ENCODE measurements around the gene GRIK2. TPM values are rescaled to one million over a fixed set of nuclear protein-coding genes. Genes with fewer than 3 reads are reported as not detected.

The GRIK2 gene
- total RNA-seq, 1 experiment from 2014 or later = 0.89 TPM

DNA sequence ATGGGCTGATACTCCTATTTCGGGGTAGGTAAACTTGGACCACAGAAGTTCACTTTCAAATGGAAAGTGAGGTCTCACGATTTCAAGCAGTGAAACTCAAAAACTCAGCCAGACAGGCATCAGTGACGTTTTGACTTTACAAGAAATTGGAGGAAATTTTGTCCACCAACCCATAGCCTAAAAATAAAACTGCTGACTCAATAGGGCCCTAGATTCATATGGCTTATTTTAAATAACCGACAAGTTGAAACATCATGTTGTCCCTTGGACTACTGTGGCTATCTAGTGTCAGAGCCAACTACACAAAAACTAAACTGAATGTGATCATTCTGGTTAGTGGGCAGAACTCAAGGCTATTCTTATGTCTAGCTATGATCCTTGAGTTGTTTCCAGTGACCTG lies 486.3 kb downstream of the GRIK2 start:
- no peak overlapping the region for H3K4me3 ChIP-seq
- H3K9me3 ChIP-seq = no peaks in the 10 kb centered on the region
- H3K27me3 ChIP-seq = no peaks in the 10 kb centered on the region
- DNase-seq = no peak
- no peaks in the 10 kb centered on the region for H3K36me3 ChIP-seq

DNA sequence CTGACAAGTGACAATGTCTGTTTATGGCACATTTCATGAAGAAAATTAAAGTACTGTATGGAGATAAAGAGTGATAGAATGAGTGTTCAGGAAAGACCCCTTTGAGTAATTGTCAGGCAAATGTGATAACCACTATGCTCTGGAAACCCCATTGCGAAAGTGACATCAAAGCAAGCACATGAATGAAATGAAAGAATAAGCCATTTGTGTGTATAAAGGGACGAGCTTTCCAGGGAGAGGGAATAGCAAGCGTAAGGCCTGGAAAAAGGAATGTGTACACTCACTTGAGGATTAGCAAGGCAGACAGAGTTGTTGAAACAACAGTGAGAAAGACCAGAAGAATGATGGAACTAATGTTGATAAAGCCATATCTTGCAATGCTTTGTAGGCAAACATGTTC lies 490.0 kb downstream of the GRIK2 start:
- Histone ChIP-seq H3K4me3 (no peak overlapping the region), H3K9me3 (no peaks in the 10 kb centered on the region), H3K27me3 (no peaks in the 10 kb centered on the region), H3K36me3 (no peaks in the 10 kb centered on the region)
- no peak for DNase-seq

DNA sequence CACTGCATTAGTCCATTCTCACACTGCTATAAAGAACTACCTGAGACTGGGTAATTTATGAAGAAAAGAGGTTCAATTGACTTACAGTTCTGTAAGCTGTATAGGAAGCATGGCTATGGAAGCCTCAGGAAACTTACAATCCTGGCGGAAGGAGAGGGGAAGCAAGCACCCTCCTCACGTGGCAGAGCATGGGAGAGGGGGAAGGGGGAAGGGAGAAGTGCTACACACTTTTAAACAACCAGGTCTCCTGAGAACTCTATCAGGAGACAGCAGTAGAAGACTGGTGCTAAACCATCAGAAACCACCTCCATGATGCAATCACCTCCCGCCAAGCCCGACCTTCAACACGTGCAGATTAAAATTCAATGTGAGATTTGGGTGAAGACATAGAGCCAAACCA lies 494.0 kb downstream of the GRIK2 start:
- Histone ChIP-seq H3K27me3 (no peaks in the 10 kb centered on the region), H3K9me3 (no peaks in the 10 kb centered on the region), H3K36me3 (no peaks in the 10 kb centered on the region), H3K4me3 (no peak overlapping the region)
- no peak for DNase-seq

DNA sequence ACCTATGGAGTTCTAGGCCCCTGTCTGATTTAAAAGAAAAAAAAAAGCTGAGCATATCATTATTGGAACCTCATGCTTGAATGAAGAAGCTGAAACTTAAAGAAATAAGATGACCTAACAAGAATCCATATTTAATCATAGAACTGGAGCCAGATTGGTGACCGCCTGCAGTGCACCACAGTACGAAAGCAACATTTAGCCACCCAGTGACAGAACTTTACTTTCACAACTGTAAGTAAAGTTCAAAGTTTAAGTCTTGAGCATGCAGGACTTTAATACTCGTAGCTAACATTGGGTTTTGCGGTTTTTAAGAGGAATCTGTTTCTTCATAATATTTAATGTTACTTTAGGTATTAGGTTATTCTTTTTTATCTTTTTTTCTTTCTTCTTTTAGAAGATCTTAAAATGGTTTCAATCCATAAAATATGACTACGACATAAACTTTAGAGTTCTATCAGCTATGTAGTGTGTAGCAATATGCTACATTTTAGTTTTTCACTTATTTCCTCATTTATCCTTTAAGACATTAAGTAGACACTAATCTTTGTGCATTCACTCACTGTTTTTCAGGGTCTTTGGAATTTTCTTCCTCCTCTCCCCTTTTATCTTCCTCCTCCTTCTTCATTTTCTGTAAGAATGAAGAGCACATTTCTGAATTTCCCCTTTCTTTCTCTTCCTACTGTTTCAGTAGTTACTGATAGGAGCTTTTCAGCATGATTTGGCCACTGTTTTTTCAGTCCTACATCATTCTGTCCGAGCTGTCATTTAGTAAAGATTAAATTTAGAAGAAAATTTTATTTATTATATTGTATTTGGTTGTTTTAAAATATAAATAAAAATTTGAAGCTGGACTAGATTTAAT lies 514.1 kb downstream of the GRIK2 start:
- DNase-seq = no peak
- Histone ChIP-seq H3K9me3 (no peaks in the 10 kb centered on the region), H3K36me3 (no peaks in the 10 kb centered on the region), H3K27me3 (no peaks in the 10 kb centered on the region), H3K4me3 (no peak overlapping the region)

DNA sequence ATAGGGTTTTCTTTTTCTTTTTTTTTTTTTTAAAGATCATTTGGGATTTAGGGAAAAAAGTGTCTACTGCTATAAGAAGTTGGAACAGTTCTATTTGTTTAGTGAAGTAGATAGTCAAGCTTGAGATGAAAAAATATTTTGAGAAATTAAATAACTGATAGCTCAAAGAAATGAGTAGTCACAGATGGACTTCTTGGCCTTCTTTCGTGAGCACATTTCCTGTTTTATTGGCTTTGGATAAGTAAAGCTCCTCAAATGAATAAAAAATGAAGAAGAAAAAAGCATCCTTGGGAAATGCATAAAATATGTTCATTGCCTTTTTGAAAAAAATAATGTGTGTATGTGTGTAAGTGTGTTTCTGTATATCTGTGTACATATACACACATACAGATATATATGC lies 515.9 kb downstream of the GRIK2 start:
- H3K27me3 ChIP-seq = no peaks in the 10 kb centered on the region
- H3K36me3 ChIP-seq = no peaks in the 10 kb centered on the region
- no peak for DNase-seq
- no peaks in the 10 kb centered on the region for H3K9me3 ChIP-seq
- no peak overlapping the region for H3K4me3 ChIP-seq

DNA sequence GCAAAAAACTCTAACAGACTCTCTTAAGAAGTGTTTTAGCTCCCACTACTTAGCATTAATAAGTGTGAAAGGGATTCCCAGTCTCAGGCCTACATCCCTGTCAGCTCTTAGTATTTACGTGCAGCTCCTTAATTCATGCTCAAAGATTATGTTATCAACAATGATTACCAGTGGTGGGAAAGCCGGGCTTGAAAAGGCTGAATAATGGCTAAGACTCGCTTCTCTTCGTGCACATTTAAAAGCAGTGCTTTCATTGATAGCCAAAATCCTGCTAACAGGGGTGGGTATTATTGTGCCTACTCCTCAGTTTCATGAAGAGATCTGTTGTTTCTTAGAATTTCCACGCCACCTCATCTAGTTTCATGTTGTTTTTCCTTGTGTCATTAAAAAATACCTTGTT lies 518.8 kb downstream of the GRIK2 start:
- no peaks in the 10 kb centered on the region for H3K36me3 ChIP-seq
- H3K27me3 ChIP-seq = no peaks in the 10 kb centered on the region
- no peak for DNase-seq
- no peaks in the 10 kb centered on the region for H3K9me3 ChIP-seq
- no peak overlapping the region for H3K4me3 ChIP-seq

DNA sequence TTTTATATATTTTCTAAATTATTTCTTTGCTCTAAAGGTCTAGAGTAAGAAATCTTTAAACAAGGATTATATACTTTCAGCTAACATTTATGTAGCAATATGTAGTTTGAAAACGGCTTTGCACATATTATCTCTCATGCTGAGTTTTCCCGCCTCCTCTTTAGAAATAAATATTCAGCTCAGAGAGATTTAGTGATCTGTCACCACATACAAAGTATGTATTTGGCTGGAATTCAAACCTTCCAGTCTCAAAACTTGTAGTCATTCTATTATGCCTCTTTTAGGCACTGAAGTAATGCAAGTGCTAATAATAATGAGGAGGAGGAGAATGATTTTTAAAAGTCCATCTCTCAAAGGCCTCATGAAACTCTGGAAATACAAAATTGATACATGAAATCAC lies 525.0 kb downstream of the GRIK2 start:
- no peak for DNase-seq
- Histone ChIP-seq H3K36me3 (no peaks in the 10 kb centered on the region), H3K27me3 (no peaks in the 10 kb centered on the region), H3K9me3 (no peaks in the 10 kb centered on the region), H3K4me3 (no peak overlapping the region)

DNA sequence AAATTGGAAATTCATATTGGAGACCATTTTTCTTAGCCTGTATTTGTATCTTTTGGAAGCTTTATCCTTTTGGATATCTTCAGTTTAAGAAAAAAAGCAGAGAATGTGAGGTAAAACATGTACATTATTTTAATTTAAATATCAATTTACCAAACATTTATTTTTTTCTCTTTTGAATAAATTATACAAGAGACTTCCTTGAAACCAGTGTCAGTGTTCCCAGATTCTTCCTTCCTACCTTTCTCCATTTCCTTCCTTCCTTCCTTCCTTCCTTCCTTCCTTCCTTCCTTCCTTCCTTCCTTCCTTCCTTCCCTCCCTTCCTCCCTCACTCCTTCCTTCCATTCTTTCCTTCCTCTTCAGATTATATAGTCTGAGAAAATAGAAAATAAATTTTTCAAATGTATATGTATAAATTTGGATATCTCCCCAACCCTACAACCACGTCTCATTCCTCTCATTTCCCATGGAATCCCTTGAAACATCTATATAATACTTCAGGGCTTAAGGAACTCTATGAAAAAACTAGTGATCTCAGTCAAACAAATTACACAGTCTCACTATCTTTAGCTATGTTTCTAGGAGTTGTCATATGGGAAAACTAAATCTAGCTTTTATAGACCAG lies 528.4 kb downstream of the GRIK2 start:
- no peak for DNase-seq
- H3K27me3 ChIP-seq = no peaks in the 10 kb centered on the region
- no peaks in the 10 kb centered on the region for H3K36me3 ChIP-seq
- no peak overlapping the region for H3K4me3 ChIP-seq
- no peaks in the 10 kb centered on the region for H3K9me3 ChIP-seq

DNA sequence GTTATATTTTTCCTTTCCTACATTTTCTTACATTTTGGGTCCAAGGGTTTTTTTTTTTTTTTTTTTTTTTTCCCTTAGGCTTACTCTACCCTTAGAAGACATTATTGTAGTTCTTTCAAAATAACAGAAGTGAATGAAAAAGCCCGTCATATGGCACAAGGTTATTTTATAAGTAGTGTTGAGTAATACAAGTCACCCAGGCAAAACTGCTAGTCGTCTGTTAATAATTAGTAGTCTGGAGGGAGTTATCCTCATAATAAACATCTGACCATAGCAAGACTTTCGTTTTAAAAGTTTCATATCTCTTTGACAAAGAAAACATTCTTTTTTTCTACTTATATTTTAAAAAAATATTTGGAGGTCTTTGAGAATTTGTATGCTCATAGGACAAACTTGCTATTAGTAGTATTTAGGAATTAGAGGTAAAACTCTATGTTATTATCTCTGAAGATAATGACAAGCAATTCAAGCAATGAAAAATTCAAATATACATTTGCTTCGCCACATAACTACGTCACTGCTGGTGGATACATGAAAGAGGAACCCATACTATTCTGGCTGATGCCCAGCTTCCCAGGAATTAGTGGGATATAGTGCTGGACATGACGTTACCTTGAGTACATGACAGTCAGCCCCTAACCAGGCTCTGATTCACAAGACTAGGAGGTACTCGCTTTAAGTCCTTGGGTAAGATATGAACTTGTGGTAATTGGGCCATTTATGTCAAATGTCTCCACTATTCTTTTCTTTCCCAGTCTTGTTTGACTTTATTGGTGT lies 532.8 kb downstream of the GRIK2 start:
- H3K9me3 ChIP-seq = no peaks in the 10 kb centered on the region
- no peaks in the 10 kb centered on the region for H3K36me3 ChIP-seq
- no peak for DNase-seq
- H3K27me3 ChIP-seq = no peaks in the 10 kb centered on the region
- no peak overlapping the region for H3K4me3 ChIP-seq

DNA sequence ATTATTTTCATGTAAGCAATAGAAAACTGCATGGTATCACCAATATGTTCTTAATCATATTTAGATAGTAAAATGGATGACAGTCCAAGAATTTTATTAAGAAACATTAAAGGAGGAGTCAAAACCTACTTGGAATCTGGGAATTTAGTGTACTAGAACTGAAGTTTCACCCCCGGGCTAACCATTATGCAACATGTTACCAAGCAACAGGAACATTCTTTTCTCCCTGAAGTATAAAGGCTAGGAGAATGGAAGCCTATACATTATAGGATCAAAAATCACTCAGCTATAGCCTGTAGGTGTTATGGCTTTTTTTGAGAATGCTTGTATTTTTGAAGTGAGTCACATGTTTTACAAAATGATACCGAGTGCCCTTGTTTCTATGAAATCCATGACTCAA lies 538.3 kb downstream of the GRIK2 start:
- no peaks in the 10 kb centered on the region for H3K36me3 ChIP-seq
- H3K4me3 ChIP-seq = no peak overlapping the region
- no peaks in the 10 kb centered on the region for H3K9me3 ChIP-seq
- DNase-seq = no peak
- no peaks in the 10 kb centered on the region for H3K27me3 ChIP-seq

DNA sequence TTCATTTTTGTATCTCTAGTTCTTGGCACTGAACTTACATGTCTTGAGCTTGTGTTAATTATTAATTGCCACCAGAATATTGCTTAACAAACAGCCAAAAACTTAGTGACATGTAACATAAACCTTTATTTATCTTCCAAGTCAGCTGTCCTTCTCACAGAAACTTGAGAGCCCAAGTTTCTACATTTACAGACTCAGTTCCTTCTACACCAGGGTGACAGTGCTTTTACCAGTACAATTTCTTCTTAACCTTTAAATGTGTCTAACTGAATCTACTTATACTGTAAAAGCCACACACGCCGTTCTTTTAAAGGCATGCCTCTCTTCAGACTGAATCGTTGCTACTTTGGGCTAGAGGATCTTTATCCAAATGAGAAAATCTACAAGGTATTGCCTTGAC lies 539.2 kb downstream of the GRIK2 start:
- H3K4me3 ChIP-seq = no peak overlapping the region
- H3K27me3 ChIP-seq = no peaks in the 10 kb centered on the region
- DNase-seq = no peak
- H3K9me3 ChIP-seq = no peaks in the 10 kb centered on the region
- no peaks in the 10 kb centered on the region for H3K36me3 ChIP-seq

DNA sequence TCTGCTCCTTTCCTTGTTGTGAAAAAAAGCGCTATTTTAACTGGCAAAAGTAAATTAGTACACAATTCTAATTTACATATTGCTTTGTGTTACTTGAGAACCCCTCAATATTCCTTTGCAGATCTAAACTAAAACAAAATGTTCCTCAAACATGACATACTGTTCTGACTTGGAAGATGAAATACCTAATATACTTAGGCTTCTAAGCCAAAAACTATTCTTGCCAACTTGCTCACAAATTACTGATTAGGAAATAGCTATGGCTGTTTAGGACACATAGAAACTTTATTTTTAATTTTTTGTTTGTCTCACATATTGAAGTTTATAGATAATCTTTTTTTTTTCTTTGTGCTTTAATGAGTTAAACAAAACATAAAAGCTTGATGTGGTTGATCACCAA lies 542.2 kb downstream of the GRIK2 start:
- Histone ChIP-seq H3K27me3 (no peaks in the 10 kb centered on the region), H3K36me3 (no peaks in the 10 kb centered on the region), H3K9me3 (no peaks in the 10 kb centered on the region), H3K4me3 (no peak overlapping the region)
- DNase-seq = no peak

DNA sequence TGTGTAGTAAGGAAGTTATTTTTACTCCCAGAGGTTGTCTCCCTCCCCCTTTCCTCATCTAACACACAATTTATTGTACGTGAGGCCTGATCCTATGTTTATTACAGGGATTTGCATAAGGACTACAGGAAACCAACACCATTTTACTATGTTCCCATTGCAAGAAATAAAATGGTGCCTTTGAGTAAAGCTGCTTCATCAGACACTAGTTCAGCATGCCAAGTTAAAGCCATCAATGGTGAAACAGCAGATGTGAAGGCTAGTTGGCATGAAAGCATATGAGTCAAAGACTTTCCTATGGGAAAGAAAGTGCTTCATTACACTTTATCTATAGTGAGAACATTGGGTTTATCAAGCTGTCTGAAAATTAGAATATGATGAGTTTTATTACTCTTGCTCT lies 543.0 kb downstream of the GRIK2 start:
- Histone ChIP-seq H3K4me3 (no peak overlapping the region), H3K36me3 (no peaks in the 10 kb centered on the region), H3K27me3 (no peaks in the 10 kb centered on the region), H3K9me3 (no peaks in the 10 kb centered on the region)
- no peak for DNase-seq

DNA sequence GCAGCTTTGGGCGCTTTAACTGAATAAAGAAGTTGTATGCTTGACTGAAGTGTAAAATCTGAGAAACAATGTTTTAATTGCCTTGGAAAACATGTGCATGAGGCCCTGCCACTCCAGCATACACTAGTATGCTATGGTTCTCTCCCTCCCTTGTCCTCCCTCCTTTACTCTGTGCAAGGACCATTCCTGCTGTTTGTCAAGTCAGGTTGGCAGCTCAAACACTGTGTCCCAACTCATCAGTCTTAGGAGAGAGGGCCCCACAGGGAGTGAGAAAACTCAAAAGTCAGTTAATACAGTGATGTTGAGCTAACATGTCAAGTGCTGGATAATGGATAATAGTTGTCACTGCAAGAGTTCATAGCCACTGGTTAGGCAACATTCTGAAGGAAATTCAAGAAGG lies 543.6 kb downstream of the GRIK2 start:
- H3K27me3 ChIP-seq = no peaks in the 10 kb centered on the region

DNA sequence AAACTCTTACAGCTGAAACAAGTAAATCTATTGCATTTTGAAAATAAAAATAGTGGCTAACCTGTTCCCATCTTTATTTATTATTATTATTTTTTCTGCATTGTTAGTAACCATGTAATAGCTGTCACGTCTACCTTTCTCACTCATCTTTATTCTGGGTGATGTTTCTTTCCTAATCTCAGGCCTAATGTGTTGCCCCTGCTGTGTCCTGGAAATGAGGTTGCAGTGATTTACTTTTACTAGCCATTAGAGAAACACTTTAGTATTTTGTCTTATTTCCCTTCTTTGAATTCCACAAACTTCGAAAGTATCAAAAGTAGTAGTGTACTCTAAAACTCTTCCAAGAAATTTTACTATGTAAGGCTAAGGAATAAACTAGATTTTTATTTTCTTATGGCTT lies 546.9 kb downstream of the GRIK2 start:
- H3K36me3 ChIP-seq = no peaks in the 10 kb centered on the region
- no peak for DNase-seq

More for the DNA sequence above, 543.6 kb downstream of the GRIK2 start:
- no peaks in the 10 kb centered on the region for H3K9me3 ChIP-seq
- H3K4me3 ChIP-seq = no peak overlapping the region
- DNase-seq = no peak
- no peaks in the 10 kb centered on the region for H3K36me3 ChIP-seq

DNA sequence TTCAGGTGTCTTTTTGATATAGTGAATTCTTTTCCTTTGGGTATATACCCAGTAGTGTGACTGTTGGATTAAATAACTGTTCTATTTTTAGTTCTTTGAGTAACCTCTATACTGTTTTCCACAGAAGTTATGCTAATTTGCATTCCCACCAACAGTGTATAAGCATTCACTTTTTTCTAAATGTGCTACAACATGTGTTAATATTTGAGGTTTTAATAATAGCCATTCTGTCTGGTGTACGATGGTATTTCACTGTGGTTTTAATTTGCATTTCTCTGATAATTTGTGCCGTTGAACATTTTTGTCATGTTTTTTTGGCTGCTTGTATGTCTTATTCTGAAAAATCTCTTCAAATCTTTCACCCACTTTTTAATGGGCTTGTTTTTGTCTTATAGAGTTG lies 563.5 kb downstream of the GRIK2 start:
- H3K36me3 ChIP-seq = no peaks in the 10 kb centered on the region
- no peak for DNase-seq
- H3K4me3 ChIP-seq = no peak overlapping the region
- H3K9me3 ChIP-seq = no peaks in the 10 kb centered on the region
- H3K27me3 ChIP-seq = no peaks in the 10 kb centered on the region

More for the DNA sequence above, 546.9 kb downstream of the GRIK2 start:
- Histone ChIP-seq H3K27me3 (no peaks in the 10 kb centered on the region), H3K4me3 (no peak overlapping the region), H3K9me3 (no peaks in the 10 kb centered on the region)

DNA sequence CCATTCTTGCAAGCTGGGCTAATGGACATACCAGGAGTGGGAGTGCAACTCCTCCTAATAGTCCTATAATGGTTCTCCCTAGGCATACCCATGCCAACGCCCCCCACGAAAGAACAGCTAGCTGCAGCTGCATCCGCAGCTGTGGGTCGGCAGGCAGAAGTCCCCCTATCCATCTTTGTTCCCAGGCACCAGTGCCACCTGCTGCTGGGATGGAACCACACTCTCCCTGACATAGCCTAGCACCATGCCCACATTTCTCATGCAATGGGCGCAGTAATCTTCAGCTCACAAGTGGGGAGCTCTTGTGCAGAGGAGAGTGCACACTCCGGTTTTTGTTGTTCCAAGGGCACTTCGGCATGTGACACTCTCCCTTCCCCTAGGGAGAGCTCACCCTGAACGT lies 567.8 kb downstream of the GRIK2 start:
- no peak for DNase-seq
- Histone ChIP-seq H3K4me3 (no peak overlapping the region), H3K27me3 (no peaks in the 10 kb centered on the region), H3K9me3 (no peaks in the 10 kb centered on the region), H3K36me3 (no peaks in the 10 kb centered on the region)
